ENCODE measurements around the gene RALB.
A peak's percentile ranks its signal among the peaks of the same experiment; 100 is the strongest.

RALB gene

GRCh38 chr2:120260736-120261135, 8.1 kb downstream of the RALB start:
- 100% methylated on average over 1 of the region's 5 CpGs for WGBS (ENCODE audit: extremely low coverage, insufficient coverage, low lambda C conversion rate)
- DNase-seq = no peak
- no peak overlapping the region for H3K56ac ChIP-seq (ENCODE audit: low read length)
- H3K79me1 ChIP-seq (ENCODE audit: low read length) = peaks cover 5% of the 10 kb centered on the region
- no peak overlapping the region for H3K4ac ChIP-seq (ENCODE audit: low read depth, low read length)
- no peak overlapping the region for H3K18ac ChIP-seq (ENCODE audit: low read length)
- H4K8ac ChIP-seq (ENCODE audit: low read depth, low read length) = no peak overlapping the region
- H2AK5ac ChIP-seq (ENCODE audit: low read length) = no peak overlapping the region
- H3K27ac ChIP-seq (ENCODE audit: low read depth, low read length) = no peak overlapping the region
- no peak overlapping the region for H3K4me3 ChIP-seq (ENCODE audit: low read length)
- no peak overlapping the region for H3K9ac ChIP-seq (ENCODE audit: low read length)
- no peaks in the 10 kb centered on the region for H3K36me3 ChIP-seq (ENCODE audit: control insufficient read depth, insufficient read depth, low read length)
- no peaks in the 10 kb centered on the region for H3K4me1 ChIP-seq (ENCODE audit: control insufficient read depth, low read depth, low read length)
- H2BK120ac ChIP-seq (ENCODE audit: low read depth, low read length) = no peak overlapping the region
- H2BK5ac ChIP-seq (ENCODE audit: low read length) = no peak overlapping the region
- H4K5ac ChIP-seq (ENCODE audit: low read length) = no peak overlapping the region
- no peaks in the 10 kb centered on the region for H3K79me2 ChIP-seq (ENCODE audit: control insufficient read depth, insufficient read depth, low read length)
- no peaks in the 10 kb centered on the region for H3K27me3 ChIP-seq (ENCODE audit: insufficient read depth, low read length, poor library complexity)
- H2BK15ac ChIP-seq (replicated peaks; ENCODE audit: low read depth) = no peak overlapping the region
- H3K4me2 ChIP-seq (ENCODE audit: low read length) = no peak overlapping the region
- H3K23ac ChIP-seq (ENCODE audit: low read length) = no peak overlapping the region

- DNase-seq = no peak
- H3K23ac ChIP-seq (ENCODE audit: low read length) = no peak overlapping the region
- no peak overlapping the region for H2BK15ac ChIP-seq (replicated peaks; ENCODE audit: low read depth)
- no peaks in the 10 kb centered on the region for H3K4me1 ChIP-seq (ENCODE audit: control insufficient read depth, low read depth, low read length)
- no peak overlapping the region for H3K9ac ChIP-seq (ENCODE audit: low read length)
- no peak overlapping the region for H3K27ac ChIP-seq (ENCODE audit: low read depth, low read length)
- H3K56ac ChIP-seq (ENCODE audit: low read length) = no peak overlapping the region
- no peak overlapping the region for H4K5ac ChIP-seq (ENCODE audit: low read length)
- peaks cover 5% of the 10 kb centered on the region for H3K79me1 ChIP-seq (ENCODE audit: low read length)
- H3K79me2 ChIP-seq (ENCODE audit: control insufficient read depth, insufficient read depth, low read length) = no peaks in the 10 kb centered on the region
- H3K36me3 ChIP-seq (ENCODE audit: control insufficient read depth, insufficient read depth, low read length) = no peaks in the 10 kb centered on the region
- H3K4me2 ChIP-seq (ENCODE audit: low read length) = no peak overlapping the region
- H2BK5ac ChIP-seq (ENCODE audit: low read length) = no peak overlapping the region
- WGBS (ENCODE audit: extremely low coverage, insufficient coverage, low lambda C conversion rate) = no CpG with 5 or more reads among the region's 6 CpGs
- no peak overlapping the region for H4K8ac ChIP-seq (ENCODE audit: low read depth, low read length)
- H3K18ac ChIP-seq (ENCODE audit: low read length) = no peak overlapping the region
- no peak overlapping the region for H2BK120ac ChIP-seq (ENCODE audit: low read depth, low read length)
- H3K4ac ChIP-seq (ENCODE audit: low read depth, low read length) = no peak overlapping the region
- no peaks in the 10 kb centered on the region for H3K27me3 ChIP-seq (ENCODE audit: insufficient read depth, low read length, poor library complexity)
- H2AK5ac ChIP-seq (ENCODE audit: low read length) = no peak overlapping the region
- no peak overlapping the region for H3K4me3 ChIP-seq (ENCODE audit: low read length)
Measured at GRCh38 chr2:120261387-120262006, 8.8 kb downstream of the RALB start.

- Histone ChIP-seq H2BK120ac (ENCODE audit: low read depth, low read length) (no peak overlapping the region), H3K18ac (ENCODE audit: low read length) (no peak overlapping the region), H4K8ac (ENCODE audit: low read depth, low read length) (no peak overlapping the region), H3K4me1 (ENCODE audit: control insufficient read depth, low read depth, low read length) (no peaks in the 10 kb centered on the region), H3K4ac (ENCODE audit: low read depth, low read length) (no peak overlapping the region), H3K4me3 (ENCODE audit: low read length) (no peak overlapping the region), H3K36me3 (ENCODE audit: control insufficient read depth, insufficient read depth, low read length) (no peaks in the 10 kb centered on the region), H2BK15ac (replicated peaks; ENCODE audit: low read depth) (no peak overlapping the region), H3K9ac (ENCODE audit: low read length) (no peak overlapping the region), H3K27ac (ENCODE audit: low read depth, low read length) (no peak overlapping the region), H4K5ac (ENCODE audit: low read length) (no peak overlapping the region), H3K56ac (ENCODE audit: low read length) (no peak overlapping the region), H2BK5ac (ENCODE audit: low read length) (no peak overlapping the region), H3K4me2 (ENCODE audit: low read length) (no peak overlapping the region), H2AK5ac (ENCODE audit: low read length) (no peak overlapping the region), H3K27me3 (ENCODE audit: insufficient read depth, low read length, poor library complexity) (no peaks in the 10 kb centered on the region), H3K79me2 (ENCODE audit: control insufficient read depth, insufficient read depth, low read length) (no peaks in the 10 kb centered on the region), H3K23ac (ENCODE audit: low read length) (no peak overlapping the region), H3K79me1 (ENCODE audit: low read length) (peaks cover 5% of the 10 kb centered on the region)
- no peak for DNase-seq
- WGBS (ENCODE audit: extremely low coverage, insufficient coverage, low lambda C conversion rate) = no CpG with 5 or more reads among the region's 2 CpGs
Measured at GRCh38 chr2:120262150-120262549, 9.5 kb downstream of the RALB start.

GRCh38 chr2:120262761-120263428, 10.2 kb downstream of the RALB start:
- no peak overlapping the region for H4K8ac ChIP-seq (ENCODE audit: low read depth, low read length)
- H3K4me1 ChIP-seq (ENCODE audit: control insufficient read depth, low read depth, low read length) = no peaks in the 10 kb centered on the region
- no peak overlapping the region for H3K27ac ChIP-seq (ENCODE audit: low read depth, low read length)
- no peaks in the 10 kb centered on the region for H3K79me2 ChIP-seq (ENCODE audit: control insufficient read depth, insufficient read depth, low read length)
- H3K36me3 ChIP-seq (ENCODE audit: control insufficient read depth, insufficient read depth, low read length) = no peaks in the 10 kb centered on the region
- H4K5ac ChIP-seq (ENCODE audit: low read length) = no peak overlapping the region
- H2BK15ac ChIP-seq (replicated peaks; ENCODE audit: low read depth) = no peak overlapping the region
- H3K79me1 ChIP-seq (ENCODE audit: low read length) = peaks cover 5% of the 10 kb centered on the region
- no peak overlapping the region for H3K18ac ChIP-seq (ENCODE audit: low read length)
- H2AK5ac ChIP-seq (ENCODE audit: low read length) = no peak overlapping the region
- H3K4me2 ChIP-seq (ENCODE audit: low read length) = no peak overlapping the region
- H3K4ac ChIP-seq (ENCODE audit: low read depth, low read length) = no peak overlapping the region
- no peak for DNase-seq
- H3K23ac ChIP-seq (ENCODE audit: low read length) = no peak overlapping the region
- H2BK5ac ChIP-seq (ENCODE audit: low read length) = no peak overlapping the region
- H3K56ac ChIP-seq (ENCODE audit: low read length) = peak overlapping the region; percentile 15
- H3K4me3 ChIP-seq (ENCODE audit: low read length) = no peak overlapping the region
- no CpG with 5 or more reads among the region's 10 CpGs for WGBS (ENCODE audit: extremely low coverage, insufficient coverage, low lambda C conversion rate)
- H2BK120ac ChIP-seq (ENCODE audit: low read depth, low read length) = no peak overlapping the region
- no peaks in the 10 kb centered on the region for H3K27me3 ChIP-seq (ENCODE audit: insufficient read depth, low read length, poor library complexity)
- no peak overlapping the region for H3K9ac ChIP-seq (ENCODE audit: low read length)

- no peak overlapping the region for H3K4me3 ChIP-seq (ENCODE audit: low read length)
- no peak overlapping the region for H3K27ac ChIP-seq (ENCODE audit: low read depth, low read length)
- no peak overlapping the region for H2BK5ac ChIP-seq (ENCODE audit: low read length)
- no peaks in the 10 kb centered on the region for H3K79me2 ChIP-seq (ENCODE audit: control insufficient read depth, insufficient read depth, low read length)
- no peak overlapping the region for H3K18ac ChIP-seq (ENCODE audit: low read length)
- H2AK5ac ChIP-seq (ENCODE audit: low read length) = no peak overlapping the region
- H3K23ac ChIP-seq (ENCODE audit: low read length) = no peak overlapping the region
- no peak overlapping the region for H3K4ac ChIP-seq (ENCODE audit: low read depth, low read length)
- no peak overlapping the region for H3K4me2 ChIP-seq (ENCODE audit: low read length)
- H3K4me1 ChIP-seq (ENCODE audit: control insufficient read depth, low read depth, low read length) = no peaks in the 10 kb centered on the region
- H4K5ac ChIP-seq (ENCODE audit: low read length) = no peak overlapping the region
- DNase-seq = no peak
- no peak overlapping the region for H2BK120ac ChIP-seq (ENCODE audit: low read depth, low read length)
- H3K9ac ChIP-seq (ENCODE audit: low read length) = no peak overlapping the region
- no peak overlapping the region for H4K8ac ChIP-seq (ENCODE audit: low read depth, low read length)
- H3K36me3 ChIP-seq (ENCODE audit: control insufficient read depth, insufficient read depth, low read length) = no peaks in the 10 kb centered on the region
- H2BK15ac ChIP-seq (replicated peaks; ENCODE audit: low read depth) = no peak overlapping the region
- WGBS (ENCODE audit: extremely low coverage, insufficient coverage, low lambda C conversion rate) = no CpG with 5 or more reads among the region's 12 CpGs
- peaks cover 2% of the 10 kb centered on the region for H3K79me1 ChIP-seq (ENCODE audit: low read length)
- H3K27me3 ChIP-seq (ENCODE audit: insufficient read depth, low read length, poor library complexity) = no peaks in the 10 kb centered on the region
- no peak overlapping the region for H3K56ac ChIP-seq (ENCODE audit: low read length)
Measured at GRCh38 chr2:120265006-120265405, 12.4 kb downstream of the RALB start.

- Histone ChIP-seq H3K56ac (ENCODE audit: low read length) (no peak overlapping the region), H3K79me1 (ENCODE audit: low read length) (no peaks in the 10 kb centered on the region), H2BK15ac (replicated peaks; ENCODE audit: low read depth) (no peak overlapping the region), H2BK120ac (ENCODE audit: low read depth, low read length) (no peak overlapping the region), H3K4me3 (ENCODE audit: low read length) (no peak overlapping the region), H3K27me3 (ENCODE audit: insufficient read depth, low read length, poor library complexity) (no peaks in the 10 kb centered on the region), H3K79me2 (ENCODE audit: control insufficient read depth, insufficient read depth, low read length) (no peaks in the 10 kb centered on the region), H2AK5ac (ENCODE audit: low read length) (no peak overlapping the region), H3K9ac (ENCODE audit: low read length) (no peak overlapping the region), H3K4ac (ENCODE audit: low read depth, low read length) (no peak overlapping the region), H4K5ac (ENCODE audit: low read length) (no peak overlapping the region), H3K27ac (ENCODE audit: low read depth, low read length) (no peak overlapping the region), H3K18ac (ENCODE audit: low read length) (no peak overlapping the region), H3K4me2 (ENCODE audit: low read length) (no peak overlapping the region), H2BK5ac (ENCODE audit: low read length) (no peak overlapping the region), H3K23ac (ENCODE audit: low read length) (no peak overlapping the region), H3K4me1 (ENCODE audit: control insufficient read depth, low read depth, low read length) (no peaks in the 10 kb centered on the region), H4K8ac (ENCODE audit: low read depth, low read length) (no peak overlapping the region), H3K36me3 (ENCODE audit: control insufficient read depth, insufficient read depth, low read length) (no peaks in the 10 kb centered on the region)
- no CpG with 5 or more reads among the region's 8 CpGs for WGBS (ENCODE audit: extremely low coverage, insufficient coverage, low lambda C conversion rate)
- DNase-seq = no peak
Measured at GRCh38 chr2:120267348-120267747, 14.7 kb downstream of the RALB start.
